Measurements from ENCODE around the gene SORD. TPM values are rescaled to one million over a fixed set of nuclear protein-coding genes. Genes with fewer than 3 reads are reported as not detected.
A peak's percentile ranks its signal among the peaks of the same experiment; 100 is the strongest.
"Not testable (repeated sequence)": the region's sequence is repeated elsewhere in the genome, so short reads cannot be mapped to it uniquely, and the experiment has no call there.

The SORD gene
- total RNA-seq, 1 donor: 13.2 TPM

DNA sequence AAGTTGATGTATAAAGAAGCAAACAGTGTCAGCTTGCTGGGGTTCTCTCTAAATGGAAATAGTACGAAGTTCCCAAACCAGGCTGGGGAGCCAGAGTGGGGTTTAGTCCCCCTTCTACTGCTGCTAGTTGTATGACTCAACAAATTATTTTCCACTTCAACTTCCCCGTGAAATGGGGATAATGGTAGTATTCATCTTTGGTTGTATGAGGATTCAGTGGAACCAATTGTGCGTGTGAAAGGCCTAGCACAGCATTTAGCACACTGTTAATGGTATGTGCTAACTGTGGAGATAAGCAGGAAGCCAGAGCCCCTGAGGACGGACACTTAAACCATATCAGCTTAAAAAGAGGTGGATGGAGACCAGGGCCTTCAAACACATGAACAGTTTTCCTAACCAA, 4.2 kb downstream of the SORD start:
- no peak for DNase-seq (ENCODE audit: low read depth)
- TF ChIP-seq, protein P1, sequence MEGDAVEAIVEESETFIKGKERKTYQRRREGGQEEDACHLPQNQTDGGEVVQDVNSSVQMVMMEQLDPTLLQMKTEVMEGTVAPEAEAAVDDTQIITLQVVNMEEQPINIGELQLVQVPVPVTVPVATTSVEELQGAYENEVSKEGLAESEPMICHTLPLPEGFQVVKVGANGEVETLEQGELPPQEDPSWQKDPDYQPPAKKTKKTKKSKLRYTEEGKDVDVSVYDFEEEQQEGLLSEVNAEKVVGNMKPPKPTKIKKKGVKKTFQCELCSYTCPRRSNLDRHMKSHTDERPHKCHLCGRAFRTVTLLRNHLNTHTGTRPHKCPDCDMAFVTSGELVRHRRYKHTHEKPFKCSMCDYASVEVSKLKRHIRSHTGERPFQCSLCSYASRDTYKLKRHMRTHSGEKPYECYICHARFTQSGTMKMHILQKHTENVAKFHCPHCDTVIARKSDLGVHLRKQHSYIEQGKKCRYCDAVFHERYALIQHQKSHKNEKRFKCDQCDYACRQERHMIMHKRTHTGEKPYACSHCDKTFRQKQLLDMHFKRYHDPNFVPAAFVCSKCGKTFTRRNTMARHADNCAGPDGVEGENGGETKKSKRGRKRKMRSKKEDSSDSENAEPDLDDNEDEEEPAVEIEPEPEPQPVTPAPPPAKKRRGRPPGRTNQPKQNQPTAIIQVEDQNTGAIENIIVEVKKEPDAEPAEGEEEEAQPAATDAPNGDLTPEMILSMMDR (IDR thresholded peaks at IDR 0.05; ENCODE audit: insufficient read depth, low read length): no peak
- H3K4me3 ChIP-seq (ENCODE audit: low read depth, low read length): no peak overlapping the region

DNA sequence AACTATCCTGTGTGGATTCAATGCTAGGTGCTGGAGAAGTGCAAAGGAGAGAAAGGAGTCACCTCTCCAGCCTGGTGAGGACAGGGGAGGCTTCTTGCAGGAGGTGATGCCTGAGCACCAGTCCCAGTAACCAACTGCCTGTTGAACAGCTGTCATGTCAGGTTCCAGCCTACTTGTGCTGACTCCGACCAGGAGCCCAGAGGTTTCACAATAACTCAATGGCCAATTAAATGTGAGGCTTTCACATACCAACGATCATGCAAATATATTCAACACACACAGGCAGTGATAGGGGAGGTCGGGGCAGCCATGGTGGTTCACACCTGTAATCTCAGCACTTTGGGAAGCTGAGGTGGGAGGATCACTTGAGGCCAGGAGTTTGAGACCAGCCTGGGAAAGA, 7.7 kb downstream of the SORD start:
- TF ChIP-seq, protein P1 (IDR thresholded peaks at IDR 0.05; ENCODE audit: insufficient read depth, low read length): no peak
- DNase-seq (ENCODE audit: low read depth): no peak
- H3K4me3 ChIP-seq (ENCODE audit: low read depth, low read length): no peak overlapping the region

DNA sequence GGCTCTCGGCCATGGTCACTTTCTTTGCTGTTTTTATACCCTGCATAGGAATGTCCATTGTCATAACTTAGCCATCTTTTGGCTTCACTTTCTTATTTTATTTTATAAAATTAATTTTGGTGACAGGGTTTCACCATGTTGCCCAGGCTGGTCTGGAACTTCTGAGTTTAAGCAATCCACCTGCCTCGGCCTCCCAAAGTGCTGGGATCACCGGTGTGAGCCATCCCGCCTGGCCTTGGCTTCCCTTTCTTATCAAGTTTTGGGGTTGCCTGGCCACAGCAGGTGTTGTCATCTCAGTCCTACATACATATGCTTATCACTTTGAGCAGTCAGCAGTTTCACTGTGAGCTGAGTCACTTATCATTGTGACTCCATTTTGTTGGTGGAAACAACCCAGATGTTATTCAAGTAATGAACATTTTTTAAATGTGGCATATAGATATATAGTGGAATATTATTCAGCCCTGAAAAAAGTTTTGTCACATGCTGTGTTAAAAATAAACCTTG, 8.6 kb downstream of the SORD start:
- DNase-seq (ENCODE audit: low read depth); H3K4me3 ChIP-seq (ENCODE audit: low read depth, low read length): not testable (repeated sequence)

DNA sequence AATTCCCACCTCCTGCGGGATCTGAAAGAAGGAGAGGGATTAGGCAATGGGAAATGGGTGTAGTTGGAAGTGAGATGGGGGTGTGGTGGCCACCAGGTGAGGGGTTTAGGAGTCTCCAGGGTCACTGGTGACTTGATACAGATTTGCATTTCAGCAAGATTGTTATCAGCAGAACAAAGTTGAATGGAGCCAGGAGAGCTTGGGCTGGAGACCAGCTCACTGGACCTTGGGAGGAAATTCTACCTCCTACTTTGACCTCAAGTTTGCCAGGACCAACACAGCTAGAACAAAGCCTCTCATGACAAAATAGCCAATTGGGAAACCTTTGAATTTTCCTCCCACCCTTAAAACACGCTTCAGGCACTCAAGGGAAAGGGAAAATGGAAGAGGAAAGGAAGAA, 9.5 kb downstream of the SORD start:
- not testable (repeated sequence) for H3K4me3 ChIP-seq (ENCODE audit: low read depth, low read length)

DNA sequence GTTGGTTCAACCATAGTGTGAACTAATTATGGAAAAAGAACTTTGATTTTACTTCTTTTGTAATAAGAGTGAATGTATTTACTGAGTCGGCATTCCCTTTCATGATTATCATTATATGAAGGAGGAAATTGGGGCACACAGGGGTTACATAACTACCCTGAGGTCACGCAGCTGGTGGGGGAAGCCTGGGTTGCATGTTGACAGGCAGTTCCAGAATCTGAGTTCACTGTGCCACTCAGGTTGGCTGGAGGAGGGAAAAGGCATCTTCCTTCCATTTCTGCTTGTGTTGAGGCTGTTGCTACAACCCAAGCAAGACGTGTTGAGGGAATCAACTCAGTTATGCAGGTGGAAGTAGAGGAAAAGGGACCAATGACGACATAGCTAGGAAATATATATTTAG, 11.1 kb downstream of the SORD start:
- not testable (repeated sequence) for H3K4me3 ChIP-seq (ENCODE audit: low read depth, low read length); DNase-seq (ENCODE audit: low read depth)

More for the DNA sequence above, 9.5 kb downstream of the SORD start:
- not testable (repeated sequence) for DNase-seq (ENCODE audit: low read depth)

DNA sequence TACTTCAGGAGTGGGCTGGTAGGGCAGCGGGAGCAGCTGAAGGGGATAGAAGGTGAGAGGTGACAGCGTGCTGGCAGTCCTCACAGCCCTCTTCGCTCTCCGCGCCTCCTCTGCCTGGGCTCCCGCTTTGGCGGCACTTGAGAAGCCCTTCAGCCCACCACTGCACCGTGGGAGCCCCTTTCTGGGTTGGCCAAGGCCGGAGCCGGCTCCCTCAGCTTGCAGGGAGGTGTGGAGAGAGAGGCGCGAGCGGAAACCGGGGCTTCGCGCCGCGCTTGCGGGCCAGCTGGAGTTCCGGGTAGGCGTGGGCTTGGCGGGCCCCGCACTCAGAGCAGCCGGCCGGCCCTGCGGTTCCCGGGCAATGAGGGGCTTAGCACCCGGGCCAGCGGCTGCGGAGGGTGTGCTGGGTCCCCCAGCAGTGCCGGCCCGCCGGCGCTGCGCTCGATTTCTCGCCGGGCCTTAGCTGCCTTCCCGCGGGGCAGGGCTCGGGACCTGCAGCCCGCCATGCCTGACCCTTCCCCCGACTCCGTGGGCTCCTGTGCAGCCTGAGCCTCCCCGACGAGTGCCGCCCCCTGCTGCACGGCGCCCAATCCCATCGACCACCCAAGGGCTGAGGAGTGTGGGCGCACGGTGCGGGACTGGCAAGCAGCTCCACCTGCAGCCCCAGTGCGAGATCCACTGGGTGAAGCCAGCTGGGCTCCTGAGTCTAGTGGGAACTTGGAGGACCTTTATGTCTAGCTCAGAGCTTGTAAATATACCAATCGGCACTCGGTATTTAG, 11.8 kb downstream of the SORD start:
- DNase-seq (ENCODE audit: low read depth); H3K4me3 ChIP-seq (ENCODE audit: low read depth, low read length): not testable (repeated sequence)

DNA sequence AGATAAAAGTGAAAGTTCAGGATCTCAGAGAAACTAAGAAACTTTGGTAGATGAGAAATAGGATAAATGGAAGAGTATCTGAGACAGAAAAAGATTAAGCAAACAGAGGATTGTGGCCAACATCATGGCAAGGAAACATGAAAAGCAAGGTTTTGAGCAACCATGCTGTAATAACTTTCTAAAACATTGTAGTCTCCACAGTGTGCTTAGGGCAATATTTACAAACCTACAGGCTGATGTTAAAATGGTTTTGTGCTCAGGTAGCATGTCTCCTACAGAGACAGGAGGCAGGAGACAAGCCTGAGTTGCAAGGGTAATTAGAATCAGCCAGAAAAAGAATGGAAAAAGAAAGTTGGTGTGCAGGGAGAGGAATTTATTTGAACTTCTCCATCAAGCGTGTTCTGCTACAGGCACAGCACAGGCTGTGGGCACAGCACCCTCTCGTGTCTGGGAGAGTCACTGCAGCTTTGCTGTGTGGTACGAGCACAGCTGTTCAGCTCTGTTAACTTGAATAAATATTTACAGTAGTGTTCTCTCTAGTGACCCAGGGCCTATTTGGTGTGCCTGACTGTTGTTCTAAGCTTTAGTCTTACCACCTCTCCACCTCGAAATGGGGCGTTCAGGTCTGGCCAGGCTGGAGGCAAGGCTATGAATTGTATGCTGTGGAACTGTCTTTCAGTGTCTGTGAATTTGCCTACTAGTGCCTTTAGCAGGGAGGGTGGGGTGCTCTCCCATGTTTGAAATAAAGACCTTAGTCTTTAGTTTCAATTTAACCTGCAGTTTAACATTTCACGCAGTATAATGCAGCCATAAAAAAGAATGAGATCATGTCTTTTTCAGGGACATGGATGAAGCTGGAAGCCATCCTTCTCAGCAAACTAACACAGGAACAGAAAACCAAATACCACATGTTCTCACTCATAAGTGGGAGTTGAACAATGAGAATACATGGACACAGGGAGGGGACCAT, 14.1 kb downstream of the SORD start:
- H3K4me3 ChIP-seq (ENCODE audit: low read depth, low read length): not testable (repeated sequence)
- TF ChIP-seq, protein P1 (IDR thresholded peaks at IDR 0.05; ENCODE audit: insufficient read depth, low read length): peak; percentile 96
- peak; percentile 71 for DNase-seq (ENCODE audit: low read depth)

DNA sequence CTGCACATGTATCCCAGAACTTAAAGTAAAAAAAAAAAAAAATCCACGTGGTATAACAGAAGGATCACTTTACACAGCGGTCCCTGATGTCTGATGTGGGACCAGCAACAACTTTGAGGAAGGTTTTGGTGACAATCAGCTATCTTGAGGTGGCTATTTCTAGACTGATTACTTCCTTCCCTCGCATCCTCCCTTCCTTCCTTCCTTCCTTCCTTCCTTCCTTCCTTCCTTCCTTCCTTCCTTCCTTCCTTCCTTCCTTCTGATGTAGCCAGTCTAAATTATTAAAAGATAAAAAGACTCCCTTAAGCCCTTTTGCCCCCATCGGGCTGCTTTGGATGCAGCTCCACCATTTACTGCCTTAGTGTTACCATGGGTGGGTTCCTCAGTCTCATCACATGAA, 14.9 kb downstream of the SORD start:
- TF ChIP-seq, protein P1 (IDR thresholded peaks at IDR 0.05; ENCODE audit: insufficient read depth, low read length): no peak
- no peak overlapping the region for H3K4me3 ChIP-seq (ENCODE audit: low read depth, low read length)
- no peak for DNase-seq (ENCODE audit: low read depth)

DNA sequence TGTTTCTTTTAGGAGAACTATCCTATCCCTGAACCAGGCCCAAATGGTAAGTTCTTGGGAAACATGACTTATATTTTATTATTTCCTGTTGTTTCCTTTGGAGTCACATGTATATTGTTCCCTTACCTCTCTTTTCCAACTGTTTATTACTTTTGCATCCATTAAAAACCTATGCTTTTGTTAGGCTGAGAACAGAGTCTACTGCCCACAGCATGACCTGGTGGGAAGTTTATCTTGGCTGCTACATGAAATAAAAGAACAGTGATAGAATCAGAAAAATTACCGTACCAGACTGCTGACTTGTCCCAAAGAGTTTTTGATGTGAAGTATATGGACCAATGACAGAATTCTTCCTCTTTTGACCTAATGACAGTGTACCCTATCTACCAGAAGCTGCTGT, 17.4 kb downstream of the SORD start:
- DNase-seq (ENCODE audit: low read depth); H3K4me3 ChIP-seq (ENCODE audit: low read depth, low read length): not testable (repeated sequence)

DNA sequence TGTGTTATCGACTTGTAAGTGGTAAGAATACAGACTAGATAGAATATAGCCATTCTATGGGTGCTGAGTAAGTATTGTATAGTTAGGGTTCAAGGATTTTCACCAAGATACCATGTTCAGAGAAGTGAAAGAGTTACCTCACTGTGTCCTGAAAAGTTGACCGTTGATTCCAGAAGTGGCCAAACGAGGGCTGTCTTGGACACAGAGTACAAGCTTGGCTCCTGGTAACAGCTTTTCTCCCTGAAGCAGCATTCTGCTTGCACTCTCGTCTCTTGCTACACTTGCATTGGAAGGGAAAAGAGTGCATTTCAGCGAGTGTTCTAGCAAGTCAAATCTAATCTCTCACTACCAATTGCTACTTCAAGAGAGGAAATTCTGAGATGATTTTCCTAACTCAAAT, 18.5 kb downstream of the SORD start:
- not testable (repeated sequence) for H3K4me3 ChIP-seq (ENCODE audit: low read depth, low read length); DNase-seq (ENCODE audit: low read depth)

DNA sequence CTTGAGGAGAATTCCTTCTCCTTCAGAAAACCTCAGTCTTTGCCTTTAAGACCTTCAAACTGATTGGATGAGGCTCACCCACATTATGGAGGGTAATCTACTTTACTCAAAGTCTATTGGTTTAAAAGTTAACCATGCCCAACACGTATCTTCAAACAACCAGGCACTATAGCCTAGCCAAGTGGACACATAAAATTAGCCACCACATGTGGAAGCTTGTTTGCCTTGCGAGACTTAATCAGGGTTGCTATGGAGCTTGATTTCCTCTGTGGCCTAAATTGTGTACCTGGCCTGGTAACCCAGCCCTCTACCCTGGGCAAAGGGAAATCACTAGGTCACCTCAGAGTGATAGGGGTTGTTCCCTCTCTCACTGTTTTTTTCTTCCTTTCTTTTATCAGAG, 19.9 kb downstream of the SORD start:
- not testable (repeated sequence) for H3K4me3 ChIP-seq (ENCODE audit: low read depth, low read length); DNase-seq (ENCODE audit: low read depth)

DNA sequence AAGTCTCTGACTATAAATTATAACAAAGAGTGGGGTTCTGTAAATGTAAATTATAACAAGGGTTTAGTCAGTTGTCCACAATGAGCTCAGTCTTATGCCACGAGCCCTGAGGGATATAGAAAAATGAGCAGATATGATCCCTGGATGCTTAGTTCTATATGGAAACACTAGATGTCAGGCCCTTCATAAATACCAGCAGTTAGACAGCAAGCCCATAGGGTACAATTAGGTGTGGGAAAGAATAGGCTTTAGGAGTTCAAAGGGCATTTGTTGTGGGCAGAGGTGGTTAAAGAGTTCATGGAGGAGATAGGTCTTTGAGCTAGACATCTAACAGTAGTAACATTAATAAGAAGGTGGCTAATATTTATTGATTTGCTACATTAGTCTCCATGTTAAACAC, 21.3 kb downstream of the SORD start:
- not testable (repeated sequence) for H3K4me3 ChIP-seq (ENCODE audit: low read depth, low read length)

DNA sequence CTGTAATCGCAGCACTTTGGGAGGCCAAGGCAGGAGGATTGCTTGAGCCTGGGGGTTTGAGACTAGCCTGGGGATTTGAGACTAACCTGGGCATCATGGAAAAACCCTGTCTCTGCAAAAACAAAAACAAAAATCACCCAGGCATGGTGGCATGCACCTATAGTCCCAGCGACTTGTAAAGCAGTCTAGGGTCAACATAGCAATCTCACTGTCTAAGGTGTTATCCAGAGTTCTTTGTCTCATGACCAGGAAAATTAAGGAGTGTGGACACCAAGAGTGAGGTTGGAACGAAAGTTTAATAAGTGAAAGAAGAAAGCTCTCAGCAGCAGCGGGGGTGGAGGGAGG, 25.4 kb downstream of the SORD start:
- not testable (repeated sequence) for H3K4me3 ChIP-seq (ENCODE audit: low read depth, low read length); DNase-seq (ENCODE audit: low read depth)

More for the DNA sequence above, 21.3 kb downstream of the SORD start:
- DNase-seq (ENCODE audit: low read depth): not testable (repeated sequence)

Measured in fibroblast of the aortic adventitia (primary cell).